WERI-Rb-1 (cell line): ENCODE measurements around the gene CACNA1A.

Experiments used
- DNase-seq: peaks from one replicate; pipeline ENCODE4 v3.0.0-alpha.2; 2020
- H3K27ac ChIP-seq: fragments of 250-450 bp; sonication (Bioruptor Pico); 2 replicates; pipeline ENCODE4 v1.5.1; 2020; ENCODE audit warnings: mild to moderate bottlenecking, moderate library complexity
- H3K27me3 ChIP-seq: fragments of 250-450 bp; sonication (Bioruptor Pico); 2 replicates; pipeline ENCODE4 v1.5.1; 2021; ENCODE audit warnings: mild to moderate bottlenecking, low read depth, moderate library complexity; ENCODE audit not compliant: insufficient read depth, severe bottlenecking
- H3K36me3 ChIP-seq: fragments of 250-450 bp; sonication (Bioruptor Pico); 2 replicates; pipeline ENCODE4 v1.5.1; 2020; ENCODE audit warnings: mild to moderate bottlenecking, moderate library complexity
- H3K4me3 ChIP-seq: 2 replicates; pipeline ENCODE4 v1.5.1; 2011; ENCODE audit warnings: low read depth, mild to moderate bottlenecking, control low read depth, low read length
- H3K9me3 ChIP-seq: fragments of 250-450 bp; sonication (Bioruptor Pico); 2 replicates; pipeline ENCODE4 v1.5.1; 2021; ENCODE audit warnings: mild to moderate bottlenecking, moderate library complexity; ENCODE audit not compliant: severe bottlenecking
- TF ChIP-seq, protein P1 (sequence below): IDR thresholded peaks from 2 replicates; pipeline ENCODE4 v1.5.1; 2011; ENCODE audit warnings: low read depth, mild to moderate bottlenecking, control low read depth, inconsistent platforms, low read length

The CACNA1A gene

DNA sequence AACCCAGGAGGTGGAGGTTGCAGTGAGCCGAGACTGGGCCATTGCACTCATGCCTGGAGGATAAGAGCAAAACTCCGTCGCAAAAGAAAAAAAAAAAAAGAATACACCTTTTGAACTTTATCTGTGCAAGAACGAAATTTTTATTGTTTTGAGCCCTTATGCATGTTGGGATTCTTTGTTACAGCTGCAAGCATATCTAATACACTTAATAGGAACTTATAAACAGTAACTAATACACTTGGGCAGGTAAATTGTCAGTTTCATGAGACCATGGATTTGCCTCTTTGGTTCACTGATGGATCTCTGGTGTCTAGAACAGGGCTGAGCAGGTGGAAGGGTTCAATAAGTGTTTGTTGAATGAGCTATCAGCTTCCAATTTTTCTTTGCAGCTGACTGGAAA, 108.1 kb downstream of the CACNA1A start:
- Histone ChIP-seq H3K27ac (no peak overlapping the region), H3K27me3 (peaks cover 73% of the 10 kb centered on the region), H3K4me3 (no peak overlapping the region), H3K9me3 (peaks cover 2% of the 10 kb centered on the region), H3K36me3 (no peaks in the 10 kb centered on the region)
- TF ChIP-seq, protein P1, sequence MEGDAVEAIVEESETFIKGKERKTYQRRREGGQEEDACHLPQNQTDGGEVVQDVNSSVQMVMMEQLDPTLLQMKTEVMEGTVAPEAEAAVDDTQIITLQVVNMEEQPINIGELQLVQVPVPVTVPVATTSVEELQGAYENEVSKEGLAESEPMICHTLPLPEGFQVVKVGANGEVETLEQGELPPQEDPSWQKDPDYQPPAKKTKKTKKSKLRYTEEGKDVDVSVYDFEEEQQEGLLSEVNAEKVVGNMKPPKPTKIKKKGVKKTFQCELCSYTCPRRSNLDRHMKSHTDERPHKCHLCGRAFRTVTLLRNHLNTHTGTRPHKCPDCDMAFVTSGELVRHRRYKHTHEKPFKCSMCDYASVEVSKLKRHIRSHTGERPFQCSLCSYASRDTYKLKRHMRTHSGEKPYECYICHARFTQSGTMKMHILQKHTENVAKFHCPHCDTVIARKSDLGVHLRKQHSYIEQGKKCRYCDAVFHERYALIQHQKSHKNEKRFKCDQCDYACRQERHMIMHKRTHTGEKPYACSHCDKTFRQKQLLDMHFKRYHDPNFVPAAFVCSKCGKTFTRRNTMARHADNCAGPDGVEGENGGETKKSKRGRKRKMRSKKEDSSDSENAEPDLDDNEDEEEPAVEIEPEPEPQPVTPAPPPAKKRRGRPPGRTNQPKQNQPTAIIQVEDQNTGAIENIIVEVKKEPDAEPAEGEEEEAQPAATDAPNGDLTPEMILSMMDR, result no peak
- no peak for DNase-seq

- H3K36me3 ChIP-seq, result no peaks in the 10 kb centered on the region
- DNase-seq, result no peak
- peaks cover 79% of the 10 kb centered on the region for H3K27me3 ChIP-seq
- TF ChIP-seq, protein P1, result no peak
- no peak overlapping the region for H3K4me3 ChIP-seq
- no peak overlapping the region for H3K27ac ChIP-seq
- H3K9me3 ChIP-seq, result peaks cover 2% of the 10 kb centered on the region
These were observed 109.8 kb downstream of the CACNA1A start for GRCh38 chr19:13396250-13397080.

- no peaks in the 10 kb centered on the region for H3K36me3 ChIP-seq
- DNase-seq, result no peak
- H3K27ac ChIP-seq, result no peak overlapping the region
- H3K9me3 ChIP-seq, result no peaks in the 10 kb centered on the region
- H3K27me3 ChIP-seq, result peaks cover 59% of the 10 kb centered on the region
- TF ChIP-seq, protein P1, result no peak
- no peak overlapping the region for H3K4me3 ChIP-seq
These were observed 123.7 kb downstream of the CACNA1A start for GRCh38 chr19:13382633-13382938.

DNA sequence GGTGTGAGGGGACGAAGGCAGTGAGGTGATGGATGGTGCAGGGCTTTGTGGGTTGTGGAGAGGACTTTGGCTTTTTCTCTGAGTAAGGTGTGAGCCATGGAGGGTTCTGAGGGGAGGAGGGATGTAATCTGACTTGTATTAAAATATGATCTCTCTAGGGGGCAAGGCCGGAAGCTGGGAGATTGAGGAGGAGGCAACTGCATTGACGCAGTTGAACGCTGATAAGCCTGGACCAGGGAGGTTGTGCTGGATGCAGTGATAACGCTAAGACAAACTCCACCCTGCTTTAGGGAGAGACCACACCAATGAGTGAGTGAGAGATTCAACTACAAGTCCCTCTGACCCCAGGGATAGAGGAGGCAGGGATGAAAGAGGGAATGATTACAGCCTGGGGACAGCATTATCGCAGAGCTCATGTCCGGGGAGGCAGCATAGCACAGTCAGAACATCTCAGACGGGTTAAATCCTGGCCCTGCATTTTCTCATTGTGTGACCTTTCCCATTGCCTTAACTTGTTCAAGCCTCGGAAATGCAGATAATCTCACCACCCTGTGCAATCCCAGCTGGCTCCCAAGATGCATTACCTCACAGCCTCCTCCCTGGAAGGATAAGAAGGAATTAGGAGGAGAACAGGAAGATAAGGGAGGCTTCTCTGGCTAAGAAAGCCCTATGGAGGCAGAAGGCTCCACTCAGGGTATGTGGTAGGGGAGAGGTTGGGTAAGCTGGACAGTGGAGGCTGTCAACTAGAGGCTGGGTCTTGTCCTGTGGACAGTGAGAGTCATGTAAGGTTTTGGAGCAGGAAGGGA, 124.2 kb downstream of the CACNA1A start:
- no peak for DNase-seq
- H3K27ac ChIP-seq, result no peak overlapping the region
- no peak overlapping the region for H3K4me3 ChIP-seq
- H3K9me3 ChIP-seq, result no peaks in the 10 kb centered on the region
- no peaks in the 10 kb centered on the region for H3K36me3 ChIP-seq
- H3K27me3 ChIP-seq, result peaks cover 60% of the 10 kb centered on the region
- TF ChIP-seq, protein P1, result no peak

DNA sequence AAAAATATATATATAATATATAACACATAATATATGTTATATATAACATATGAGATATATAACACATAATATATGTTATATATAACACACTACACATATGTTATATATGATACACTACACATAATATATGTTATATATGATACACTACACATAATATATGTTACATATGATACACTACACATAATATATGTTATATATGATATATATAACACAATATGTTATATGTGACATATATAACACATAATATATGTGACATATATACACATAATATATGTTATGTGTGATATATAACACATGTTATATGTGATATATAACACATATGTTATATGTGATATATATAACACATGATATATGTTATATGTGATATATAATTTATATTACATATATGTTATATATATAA, 129.7 kb downstream of the CACNA1A start:
- H3K27ac ChIP-seq, result no peak overlapping the region
- TF ChIP-seq, protein P1, result no peak
- DNase-seq, result no peak
- H3K27me3 ChIP-seq, result peaks cover 19% of the 10 kb centered on the region
- H3K4me3 ChIP-seq, result no peak overlapping the region
- no peaks in the 10 kb centered on the region for H3K36me3 ChIP-seq
- H3K9me3 ChIP-seq, result no peaks in the 10 kb centered on the region
